ENCODE measurements around the gene TMC7. TPM values are rescaled to one million over a fixed set of nuclear protein-coding genes. Genes with fewer than 3 reads are reported as not detected.

Gene TMC7
- total RNA-seq, 1 experiment from 2014 or later, result 5.2 TPM

GRCh38 chr16:18945233-18945632, 38.5 kb upstream of the TMC7 start:
- peak overlapping the region; percentile 100 for H2AFZ ChIP-seq (ENCODE audit: low read depth, low read length, poor library complexity, severe bottlenecking)
- H3K36me3 ChIP-seq (ENCODE audit: control insufficient read depth in 1 of 2, insufficient read depth in 2 of 2, low read length in 2 of 2), result no peaks in the 10 kb centered on the region
- peak overlapping the region; percentile 93; the same call in 1 of the 2 replicates for H3K4me2 ChIP-seq (ENCODE audit: low read length)
- intact Hi-C loops (cut with micrococcal nuclease), result no loop called here
- RAD21 ChIA-PET (ENCODE audit: low non-redundant PET in 1 of 2, low total read pairs in 2 of 2, uncharacterized antibody in 2 of 2, unreplicated experiment in 2 of 2), result no interaction called here
- TF ChIP-seq SRF (IDR thresholded peaks at IDR 0.05; ENCODE audit: low read depth), result no peak
- no peak for TF ChIP-seq YY1 (IDR thresholded peaks at IDR 0.05; ENCODE audit: extremely low read depth, insufficient replicate concordance, low read depth, low read length)
- no peak for TF ChIP-seq ZNF274 (IDR thresholded peaks at IDR 0.05; ENCODE audit: low read depth, low read length)
- no peak for TF ChIP-seq REST (IDR thresholded peaks at IDR 0.05; ENCODE audit: low read depth)
- TF ChIP-seq EZH2 (IDR thresholded peaks at IDR 0.05), result no peak
- no peak for TF ChIP-seq ELF1 (IDR thresholded peaks at IDR 0.05; ENCODE audit: borderline replicate concordance, low read depth)
- no peak for TF ChIP-seq JUND (IDR thresholded peaks at IDR 0.05)
- no peak for TF ChIP-seq SP1 (IDR thresholded peaks at IDR 0.05; ENCODE audit: low read depth)
- no TSS peak for BruUV-seq (replicated peaks)
- DNase-seq (ENCODE audit: low read depth, low spot score) (no peak), ATAC-seq (no peak)
- POLR2A ChIA-PET, result interaction anchor here (1.0 to 1.6 kb wide), 2 partner anchors 10 to 14 kb away, joined by 3 read pairs; no protein-coding TSS in a partner anchor
- CTCF ChIA-PET, result interaction anchor here (1.4 kb wide), 1 partner anchor 10 kb away, joined by 3 read pairs; no protein-coding TSS in a partner anchor
- no peak overlapping the region for H3K4me3 ChIP-seq (replicated peaks in 1 of 2; ENCODE audit: low read depth in 1 of 2, low read length in 2 of 2)
- H3K9ac ChIP-seq (ENCODE audit: low read length), result no peak overlapping the region
- H3K27ac ChIP-seq (ENCODE audit: low read depth, low read length), result no peak overlapping the region
- no peaks in the 10 kb centered on the region for H3K9me3 ChIP-seq (ENCODE audit: control insufficient read depth in 1 of 2, insufficient read depth in 1 of 2, low read depth in 1 of 2, low read length in 2 of 2)
- no peaks in the 10 kb centered on the region for H3K79me2 ChIP-seq (ENCODE audit: insufficient read depth, low read length)
- H4K20me1 ChIP-seq (ENCODE audit: insufficient read depth), result no peaks in the 10 kb centered on the region
- no peaks in the 10 kb centered on the region for H3K27me3 ChIP-seq (ENCODE audit: insufficient read depth, low read length)
- peaks cover 7 to 25% of the 10 kb centered on the region in 2 experiments for H3K4me1 ChIP-seq (ENCODE audit: control insufficient read depth in 1 of 2, insufficient read depth in 2 of 2, low read length in 2 of 2)
- H3K9me2 ChIP-seq (ENCODE audit: insufficient read depth), result no peaks in the 10 kb centered on the region
